Activated T-cell treated with anti-CD3 and anti-CD28 coated beads, Interleukin-2, amount 50 U/mL, for 4 hours (primary cell): Measurements from ENCODE around the gene FNDC3B. TPM values are rescaled to one million over a fixed set of nuclear protein-coding genes. Genes with fewer than 3 reads are reported as not detected.

Source experiments
- ATAC-seq, 2 donors: fragments of 200-7000 bp; cut with Tn5 transposase; one replicate each; pipeline ENCODE4 v1.10.0; 2021
- DNase-seq: peaks from one replicate; pipeline ENCODE4 v3.0.0-alpha.2; 2020
- H3K27me3 Mint-ChIP-seq: one replicate; pipeline ENCODE4 v1.8.0; 2021; ENCODE audit warnings: low read depth, mixed read lengths
- H3K36me3 Mint-ChIP-seq: one replicate; pipeline ENCODE4 v1.8.0; 2022; ENCODE audit warnings: mixed read lengths; ENCODE audit not compliant: insufficient read depth
- H3K4me1 Mint-ChIP-seq: one replicate; pipeline ENCODE4 v1.8.0; 2021; ENCODE audit warnings: low read depth, mixed read lengths
- H3K4me3 Mint-ChIP-seq: one replicate; pipeline ENCODE4 v1.8.0; 2021; ENCODE audit warnings: mild to moderate bottlenecking, moderate library complexity, mixed read lengths
- H3K9me3 Mint-ChIP-seq: one replicate; pipeline ENCODE4 v1.8.0; 2021; ENCODE audit warnings: mixed read lengths
- total RNA-seq, 3 donors: library from RNA; stranded (reverse); gene quantifications; one replicate each; pipeline ENCODE4 v1.2.1, GENCODE V29; 2021

Gene FNDC3B
- total RNA-seq, 3 donors from 2014 or later: 20.3 to 23.9 (median 21.2) TPM

DNA sequence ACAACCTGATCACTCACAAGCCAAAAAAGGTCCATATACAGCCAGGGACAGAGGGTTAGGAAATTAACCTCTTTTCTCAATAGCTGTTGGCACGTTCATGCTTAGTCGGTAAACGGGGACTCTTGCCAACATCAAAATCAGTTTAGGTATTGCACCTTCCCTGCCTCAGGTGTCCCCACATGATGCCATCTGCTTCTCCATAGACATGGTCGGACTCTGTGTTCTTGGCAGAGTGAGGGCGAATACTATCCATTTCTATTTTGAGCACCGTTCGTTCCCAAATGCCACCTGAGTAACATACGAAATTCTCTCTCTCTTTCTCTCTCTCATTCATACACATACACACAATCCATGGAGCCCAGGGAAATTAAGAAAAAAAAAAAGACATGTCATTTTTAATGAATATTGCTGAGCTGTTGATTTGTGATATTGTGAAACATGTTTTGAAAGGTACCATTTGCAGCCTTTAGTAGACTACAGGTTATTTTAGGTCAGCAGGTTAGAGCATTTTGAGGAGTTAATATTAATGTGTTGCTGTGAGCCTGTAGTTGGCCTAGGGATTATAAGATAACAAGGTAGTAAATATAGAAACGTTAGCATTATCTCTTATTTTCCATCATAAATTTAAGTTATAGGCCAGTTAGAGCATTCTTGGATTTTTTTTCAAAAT, 330.3 kb downstream of the FNDC3B start:
- H3K27me3 Mint-ChIP-seq: no peaks in the 10 kb centered on the region
- H3K9me3 Mint-ChIP-seq: no peaks in the 10 kb centered on the region
- H3K4me3 Mint-ChIP-seq: no peak overlapping the region
- DNase-seq: no peak
- no peak for ATAC-seq
- peaks cover 32% of the 10 kb centered on the region for H3K36me3 Mint-ChIP-seq
- H3K4me1 Mint-ChIP-seq: no peaks in the 10 kb centered on the region

DNA sequence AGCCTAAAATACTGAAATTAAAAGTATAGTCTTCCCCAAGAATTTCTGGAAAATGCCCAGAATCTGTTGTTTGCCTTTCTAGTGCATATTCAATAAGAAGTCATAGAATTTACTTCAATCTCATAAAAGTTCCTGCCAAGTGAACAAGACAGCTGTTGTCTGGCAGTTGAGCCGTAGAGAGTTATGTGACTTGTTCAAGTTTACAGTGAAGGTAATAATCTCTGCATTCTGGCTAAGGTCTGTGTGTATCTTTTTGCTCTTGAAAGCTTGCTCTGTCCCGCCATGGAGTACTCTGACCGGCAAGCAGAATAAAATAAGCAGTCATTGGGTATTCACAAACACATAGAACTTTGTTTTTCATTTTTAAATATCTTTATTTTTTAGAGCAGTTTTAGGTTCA, 331.0 kb downstream of the FNDC3B start:
- H3K4me1 Mint-ChIP-seq: no peaks in the 10 kb centered on the region
- H3K27me3 Mint-ChIP-seq: no peaks in the 10 kb centered on the region
- no peaks in the 10 kb centered on the region for H3K9me3 Mint-ChIP-seq
- DNase-seq: no peak
- no peak for ATAC-seq
- H3K36me3 Mint-ChIP-seq: peaks cover 35% of the 10 kb centered on the region
- no peak overlapping the region for H3K4me3 Mint-ChIP-seq

DNA sequence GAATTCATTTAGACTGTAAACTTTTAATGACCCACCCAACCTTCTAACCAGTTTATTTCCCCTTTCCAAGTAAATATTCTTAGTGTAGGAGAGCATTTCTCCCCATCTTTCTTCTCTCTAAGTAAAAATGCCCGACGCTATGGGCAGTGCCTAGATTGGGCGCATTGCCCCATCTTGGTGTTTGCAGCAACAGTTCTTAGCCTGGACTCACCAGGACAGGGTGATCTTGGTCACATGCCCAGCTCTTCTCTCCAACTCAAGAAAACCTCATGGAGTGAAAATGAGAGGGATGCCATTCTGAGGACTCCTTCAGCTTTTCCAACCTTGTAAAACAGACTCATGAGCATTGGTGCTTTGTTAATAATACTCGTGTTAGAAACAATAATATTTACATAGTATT, 332.2 kb downstream of the FNDC3B start:
- Mint-ChIP-seq H3K4me3 (no peak overlapping the region), H3K27me3 (no peaks in the 10 kb centered on the region), H3K9me3 (no peaks in the 10 kb centered on the region), H3K4me1 (no peaks in the 10 kb centered on the region), H3K36me3 (peaks cover 33% of the 10 kb centered on the region)
- ATAC-seq (no peak), DNase-seq (no peak)

DNA sequence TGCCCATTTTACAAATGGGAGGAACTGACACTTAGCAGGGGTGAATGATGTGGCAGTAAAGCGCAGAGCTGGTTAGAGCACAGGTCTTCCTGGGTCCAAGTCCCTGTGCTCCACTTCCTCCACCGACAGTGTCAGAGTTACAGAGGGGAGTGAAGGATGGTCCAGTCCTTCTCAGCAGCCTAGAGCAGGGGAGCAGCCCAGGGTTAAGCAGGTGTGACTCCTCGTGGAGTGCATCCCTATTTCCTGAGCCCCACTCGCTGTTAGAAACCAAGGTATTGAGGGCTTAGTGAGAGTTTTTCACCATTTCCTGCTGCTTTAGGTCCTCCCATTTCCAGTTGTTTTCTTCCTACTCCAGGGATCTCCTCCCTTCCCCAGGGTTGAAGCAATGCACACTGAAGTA, 333.5 kb downstream of the FNDC3B start:
- peaks cover 39% of the 10 kb centered on the region for H3K36me3 Mint-ChIP-seq
- no peaks in the 10 kb centered on the region for H3K27me3 Mint-ChIP-seq
- no peaks in the 10 kb centered on the region for H3K9me3 Mint-ChIP-seq
- DNase-seq (no peak), ATAC-seq (no peak)
- no peak overlapping the region for H3K4me3 Mint-ChIP-seq
- no peaks in the 10 kb centered on the region for H3K4me1 Mint-ChIP-seq

DNA sequence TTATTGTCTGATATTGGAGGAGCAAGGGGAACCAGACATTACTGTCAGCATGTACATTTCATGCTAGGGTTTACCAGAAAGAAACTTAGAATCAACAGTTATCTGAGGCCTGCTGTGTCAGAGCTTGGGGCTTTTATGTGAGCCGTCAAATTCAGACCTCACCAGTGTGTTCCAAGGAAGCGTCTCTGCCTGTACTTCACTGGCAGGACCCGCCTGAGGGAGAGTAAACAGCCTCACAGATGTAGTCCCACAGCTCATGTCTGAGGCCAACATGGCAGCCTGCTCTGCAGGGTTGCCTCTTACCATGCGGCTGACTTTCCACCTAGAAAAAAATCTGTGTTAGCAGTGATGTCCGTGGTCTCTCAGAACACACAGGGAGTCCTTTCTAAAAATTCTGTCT, 334.5 kb downstream of the FNDC3B start:
- H3K9me3 Mint-ChIP-seq: no peaks in the 10 kb centered on the region
- ATAC-seq (no peak), DNase-seq (no peak)
- H3K4me1 Mint-ChIP-seq: no peaks in the 10 kb centered on the region
- no peaks in the 10 kb centered on the region for H3K27me3 Mint-ChIP-seq
- no peak overlapping the region for H3K4me3 Mint-ChIP-seq
- peaks cover 49% of the 10 kb centered on the region for H3K36me3 Mint-ChIP-seq

DNA sequence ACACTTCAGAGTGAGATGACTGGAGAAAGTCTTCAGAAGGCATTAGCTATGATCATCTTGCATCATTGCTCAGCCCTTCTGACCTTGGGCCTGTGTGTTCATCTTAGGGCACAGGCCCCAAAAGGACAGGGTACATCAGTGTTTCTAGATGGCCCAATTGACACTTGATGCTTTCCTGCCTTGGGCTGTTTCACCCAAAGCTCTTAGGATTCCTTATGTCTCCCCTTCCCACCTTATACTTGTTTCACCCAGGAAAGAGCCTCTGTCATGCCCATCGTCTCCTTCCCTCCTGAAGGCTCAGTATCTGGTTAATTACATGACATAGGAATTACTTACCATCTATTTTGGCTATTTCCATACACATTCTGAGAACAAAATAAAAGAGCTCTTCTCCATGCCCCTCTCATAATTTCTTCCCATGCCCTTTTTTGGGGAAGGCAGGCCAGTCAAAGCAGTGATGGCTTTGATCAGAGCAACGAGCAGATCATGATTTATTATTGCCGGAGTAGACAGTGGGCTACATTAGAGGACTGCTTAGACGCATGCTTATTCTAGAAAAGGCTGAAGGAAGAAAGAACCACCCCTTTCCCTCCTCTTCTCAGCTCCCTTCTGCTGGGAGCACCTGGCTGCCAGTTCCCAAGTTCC, 335.9 kb downstream of the FNDC3B start:
- no peak overlapping the region for H3K4me3 Mint-ChIP-seq
- H3K4me1 Mint-ChIP-seq: no peaks in the 10 kb centered on the region
- peaks cover 55% of the 10 kb centered on the region for H3K36me3 Mint-ChIP-seq
- DNase-seq (no peak), ATAC-seq (no peak)
- H3K27me3 Mint-ChIP-seq: no peaks in the 10 kb centered on the region
- H3K9me3 Mint-ChIP-seq: no peaks in the 10 kb centered on the region

DNA sequence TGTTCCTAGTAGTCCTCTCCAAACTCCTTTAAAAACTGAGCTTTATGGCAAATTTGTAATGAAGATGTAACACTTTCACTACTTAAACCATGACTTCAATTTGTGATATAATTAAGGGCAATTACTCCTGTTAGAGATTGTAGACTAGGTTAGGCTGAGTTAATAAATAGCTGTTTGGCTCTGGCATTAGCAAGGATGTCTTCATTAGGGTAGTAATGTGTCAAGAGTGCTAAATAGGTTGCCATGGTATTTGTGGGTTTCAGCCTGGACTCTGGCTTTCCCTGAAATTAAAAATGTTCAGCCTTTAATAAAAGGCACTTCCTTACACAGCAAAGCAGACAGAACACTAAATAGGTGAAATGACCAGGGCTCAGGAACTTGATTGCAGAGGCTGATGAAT, 337.0 kb downstream of the FNDC3B start:
- H3K27me3 Mint-ChIP-seq: no peaks in the 10 kb centered on the region
- no peaks in the 10 kb centered on the region for H3K9me3 Mint-ChIP-seq
- peaks cover 62% of the 10 kb centered on the region for H3K36me3 Mint-ChIP-seq
- H3K4me3 Mint-ChIP-seq: no peak overlapping the region
- DNase-seq (no peak), ATAC-seq (no peak)
- no peaks in the 10 kb centered on the region for H3K4me1 Mint-ChIP-seq

DNA sequence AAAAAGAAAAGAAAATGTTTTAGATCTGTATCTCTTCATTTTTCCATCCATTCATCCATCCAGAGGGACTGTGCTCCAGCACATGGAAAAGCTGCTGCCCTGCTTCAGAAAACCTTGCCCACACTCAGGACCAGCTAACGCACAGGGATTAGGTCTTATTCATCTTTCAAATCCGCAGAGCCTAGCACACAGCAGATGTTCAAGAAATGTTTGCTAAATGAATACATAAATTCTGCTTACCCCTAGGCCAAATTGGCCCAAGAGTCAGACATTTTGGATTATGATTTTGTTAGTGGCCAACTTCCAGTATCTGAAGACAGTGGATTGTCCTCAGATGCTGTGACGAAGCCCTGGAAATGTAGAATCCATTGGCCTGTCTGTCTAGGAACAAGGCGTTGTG, 337.5 kb downstream of the FNDC3B start:
- H3K27me3 Mint-ChIP-seq: no peaks in the 10 kb centered on the region
- no peaks in the 10 kb centered on the region for H3K4me1 Mint-ChIP-seq
- H3K9me3 Mint-ChIP-seq: no peaks in the 10 kb centered on the region
- ATAC-seq (no peak), DNase-seq (no peak)
- H3K4me3 Mint-ChIP-seq: no peak overlapping the region
- H3K36me3 Mint-ChIP-seq: peaks cover 64% of the 10 kb centered on the region

DNA sequence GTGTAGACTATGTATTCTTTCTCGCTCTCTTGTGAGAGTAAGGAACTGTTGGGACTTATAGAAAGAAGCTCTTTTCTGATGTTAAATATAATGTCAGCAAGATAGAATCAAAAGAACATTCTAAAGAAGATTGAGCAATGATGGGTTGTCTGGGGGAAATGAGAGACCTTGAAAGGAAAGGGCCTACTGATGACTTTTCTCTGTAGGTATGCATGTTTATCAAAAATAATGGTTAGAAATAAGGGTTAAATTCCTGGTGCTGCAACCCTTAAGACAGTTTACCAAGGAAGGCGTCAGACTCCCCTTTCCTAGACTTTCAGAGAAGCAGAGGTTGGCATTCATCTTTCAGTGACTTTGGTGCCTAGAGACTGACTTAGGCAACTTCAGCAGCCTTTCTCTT, 339.1 kb downstream of the FNDC3B start:
- ATAC-seq (no peak), DNase-seq (no peak)
- no peaks in the 10 kb centered on the region for H3K27me3 Mint-ChIP-seq
- no peak overlapping the region for H3K4me3 Mint-ChIP-seq
- H3K36me3 Mint-ChIP-seq: peaks cover 74% of the 10 kb centered on the region
- H3K4me1 Mint-ChIP-seq: peaks cover 1% of the 10 kb centered on the region
- peaks cover 5% of the 10 kb centered on the region for H3K9me3 Mint-ChIP-seq

DNA sequence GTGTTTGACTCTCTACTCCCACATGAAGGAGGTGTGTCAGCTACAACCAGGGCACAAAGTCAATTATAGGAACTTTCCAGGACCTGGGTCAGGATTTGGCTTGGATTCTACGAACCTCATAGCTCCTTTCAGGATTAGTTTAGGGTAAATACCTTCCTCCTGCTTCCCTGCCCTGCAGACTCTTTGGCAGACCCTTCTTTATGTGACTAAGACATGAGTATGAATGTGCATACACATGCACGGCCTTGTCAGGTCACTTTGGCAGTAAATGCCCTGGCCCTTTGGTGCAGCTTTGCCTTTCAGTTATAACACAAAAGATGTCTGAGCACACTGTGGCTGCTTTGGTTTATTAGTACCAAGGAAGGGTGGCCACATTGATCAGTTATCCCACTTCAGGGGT, 340.0 kb downstream of the FNDC3B start:
- DNase-seq (no peak), ATAC-seq (no peak)
- H3K4me3 Mint-ChIP-seq: no peak overlapping the region
- no peaks in the 10 kb centered on the region for H3K27me3 Mint-ChIP-seq
- peaks cover 72% of the 10 kb centered on the region for H3K36me3 Mint-ChIP-seq
- peaks cover 1% of the 10 kb centered on the region for H3K4me1 Mint-ChIP-seq
- H3K9me3 Mint-ChIP-seq: peaks cover 5% of the 10 kb centered on the region

DNA sequence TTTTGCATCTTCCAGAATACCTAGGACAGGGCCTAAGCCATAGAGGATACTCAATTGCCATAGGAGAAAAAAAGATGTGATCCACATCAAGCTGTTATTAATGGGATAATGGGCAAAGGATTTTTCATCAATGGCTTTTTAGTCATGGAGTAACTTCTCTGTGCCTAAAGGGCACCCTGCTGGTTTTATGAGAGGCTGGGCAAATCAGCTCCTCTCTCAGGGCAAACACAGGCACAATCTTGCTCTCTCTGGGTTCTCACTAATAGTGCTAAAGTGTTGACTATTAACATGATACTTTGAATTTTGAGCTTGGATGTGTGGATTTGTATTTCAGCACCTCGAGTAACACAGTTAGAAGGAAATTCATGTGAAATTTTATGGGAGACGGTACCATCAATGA, 341.3 kb downstream of the FNDC3B start:
- Mint-ChIP-seq H3K4me1 (peaks cover 1% of the 10 kb centered on the region), H3K9me3 (peaks cover 5% of the 10 kb centered on the region), H3K27me3 (no peaks in the 10 kb centered on the region), H3K36me3 (peaks cover 67% of the 10 kb centered on the region), H3K4me3 (no peak overlapping the region)
- ATAC-seq: no peak
- DNase-seq: no peak

DNA sequence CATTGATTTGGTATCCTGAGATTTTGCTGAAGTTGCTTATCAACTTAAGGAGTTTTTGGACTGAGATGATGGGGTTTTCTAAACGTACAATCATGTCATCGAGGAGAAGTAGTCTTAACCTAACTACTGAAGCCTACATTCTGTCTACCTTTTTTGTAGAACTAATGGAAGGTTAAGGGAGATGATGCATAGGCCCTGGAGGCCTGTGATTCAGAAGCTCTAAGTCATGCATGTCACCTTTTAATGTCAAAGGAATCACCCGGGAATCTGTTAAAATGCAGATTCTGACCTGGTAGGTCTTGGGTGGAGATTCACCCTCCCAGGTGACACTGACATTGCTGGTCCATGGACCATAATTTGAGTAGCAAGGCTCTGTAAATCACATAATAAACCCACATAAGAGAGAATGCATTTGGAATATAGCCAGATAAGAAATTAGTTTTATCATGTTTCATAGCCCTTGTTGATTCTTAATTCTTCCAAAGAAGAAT, 344.0 kb downstream of the FNDC3B start:
- H3K9me3 Mint-ChIP-seq: peaks cover 5% of the 10 kb centered on the region
- no peak for DNase-seq
- no peak for ATAC-seq
- peaks cover 46% of the 10 kb centered on the region for H3K36me3 Mint-ChIP-seq
- H3K27me3 Mint-ChIP-seq: no peaks in the 10 kb centered on the region
- H3K4me1 Mint-ChIP-seq: peaks cover 1% of the 10 kb centered on the region
- no peak overlapping the region for H3K4me3 Mint-ChIP-seq

DNA sequence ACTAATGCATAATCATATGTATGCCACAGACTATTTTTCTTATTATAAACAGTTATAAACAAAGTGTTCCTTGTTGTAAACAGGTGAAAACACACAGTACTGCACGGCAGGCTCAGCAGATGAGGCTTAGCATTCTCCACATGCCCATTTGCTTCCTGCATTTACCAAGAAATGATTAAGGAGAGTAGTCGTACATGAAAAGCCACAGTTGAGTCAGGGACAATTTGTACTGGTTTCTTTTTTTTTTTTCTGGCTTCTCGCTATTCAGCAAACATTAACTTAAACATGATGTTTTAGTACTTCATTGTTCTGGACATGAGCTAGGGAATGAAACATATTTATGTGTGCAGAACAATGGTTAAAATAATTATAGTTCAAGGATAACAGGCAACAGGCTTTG, 345.5 kb downstream of the FNDC3B start:
- DNase-seq (no peak), ATAC-seq (no peak)
- Mint-ChIP-seq H3K4me3 (no peak overlapping the region), H3K36me3 (peaks cover 32% of the 10 kb centered on the region), H3K4me1 (peaks cover 1% of the 10 kb centered on the region), H3K9me3 (peaks cover 5% of the 10 kb centered on the region), H3K27me3 (no peaks in the 10 kb centered on the region)

DNA sequence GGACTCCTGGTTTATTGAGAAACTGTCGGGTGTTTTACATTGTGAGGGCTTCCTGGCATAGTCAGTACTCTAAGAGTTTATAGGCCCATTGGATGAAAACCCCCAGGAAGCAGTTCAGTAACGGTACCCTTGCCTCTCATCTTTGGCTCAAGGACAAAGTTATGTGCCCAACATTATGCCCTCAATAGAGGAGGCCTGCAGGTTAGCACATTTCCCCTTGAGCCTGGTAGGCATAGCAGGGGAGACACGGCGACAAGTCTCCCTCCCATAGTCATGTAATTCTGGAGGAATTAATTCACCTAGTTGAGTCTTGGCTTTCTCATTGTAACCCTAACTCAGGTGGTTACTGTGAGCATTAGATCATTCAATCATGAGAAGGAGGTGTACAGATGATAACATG, 348.4 kb downstream of the FNDC3B start:
- DNase-seq (no peak), ATAC-seq (no peak)
- Mint-ChIP-seq H3K4me3 (no peak overlapping the region), H3K4me1 (peaks cover under 1% of the 10 kb centered on the region), H3K36me3 (peaks cover 17% of the 10 kb centered on the region), H3K9me3 (no peaks in the 10 kb centered on the region), H3K27me3 (no peaks in the 10 kb centered on the region)

DNA sequence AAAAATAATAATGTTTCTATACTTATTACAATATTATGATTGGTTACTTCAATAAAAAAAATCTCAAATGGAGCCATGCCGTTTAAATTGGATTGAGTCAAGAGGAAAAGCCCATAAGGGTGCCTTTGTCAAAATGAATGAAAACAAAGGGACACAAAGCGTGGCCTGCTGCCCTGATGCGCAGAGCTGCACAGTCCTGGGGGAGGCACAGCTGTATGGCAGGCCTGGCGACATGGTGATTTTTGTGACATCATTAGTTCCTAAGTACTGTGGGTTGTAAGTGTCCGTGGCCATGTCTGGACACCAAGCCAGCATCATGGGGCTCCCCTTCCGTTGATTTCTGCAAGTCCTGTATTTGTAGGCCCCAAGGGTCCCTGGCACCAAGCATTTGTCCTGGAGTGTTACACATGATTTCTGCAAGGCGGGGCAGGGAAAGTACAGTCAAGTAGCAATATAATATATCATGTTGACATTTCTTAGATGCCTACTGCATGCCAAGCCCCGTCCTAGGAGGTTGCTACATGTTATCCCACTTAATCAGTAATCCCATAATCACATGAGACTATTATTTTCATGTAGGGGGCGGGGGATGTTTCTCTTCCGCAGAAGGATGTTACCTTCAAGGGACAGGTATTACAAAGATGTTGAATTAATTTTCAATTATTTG, 349.2 kb downstream of the FNDC3B start:
- no peak for DNase-seq
- Mint-ChIP-seq H3K4me1 (no peaks in the 10 kb centered on the region), H3K27me3 (no peaks in the 10 kb centered on the region), H3K36me3 (peaks cover 16% of the 10 kb centered on the region), H3K4me3 (no peak overlapping the region), H3K9me3 (no peaks in the 10 kb centered on the region)
- no peak for ATAC-seq
